Lung (tissue), 12 donors: ENCODE data around the gene IMPACT. TPM values are rescaled to one million over a fixed set of nuclear protein-coding genes. Genes with fewer than 3 reads are reported as not detected.

Experiments used
- ATAC-seq: fragments of 200-7000 bp; cut with Tn5 transposase; one replicate; pipeline ENCODE4 v1.9.1; 2020; ENCODE audit warnings: moderate number of reproducible peaks; ENCODE audit not compliant: insufficient read depth, low FRiP score
- DNase-seq, 3 donors: peaks; one replicate each; pipeline ENCODE4 v3.0.0-alpha.2; 2013 to 2017
- H3K27ac ChIP-seq, 2 donors: one replicate each; pipeline ENCODE4 v1.5.1; 2013; ENCODE audit warnings: mild to moderate bottlenecking in 2 of 2, moderate library complexity in 2 of 2, control low read depth in 1 of 2, inconsistent platforms in 1 of 2, low read depth in 1 of 2, low read length in 1 of 2
- H3K27me3 ChIP-seq, 3 donors: one replicate each; pipeline ENCODE4 v1.5.1; 2013; ENCODE audit warnings: low read length in 2 of 3; ENCODE audit not compliant: control insufficient read depth in 3 of 3, insufficient read depth in 3 of 3
- H3K36me3 ChIP-seq, 4 donors: one replicate each; pipeline ENCODE4 v1.5.1; 2013; ENCODE audit warnings: low read length in 4 of 4, mild to moderate bottlenecking in 1 of 4, moderate library complexity in 1 of 4; ENCODE audit not compliant: control insufficient read depth in 4 of 4, insufficient read depth in 4 of 4
- H3K4me1 ChIP-seq, 5 donors: one replicate each; pipeline ENCODE4 v1.5.1; 2013; ENCODE audit warnings: low read length in 5 of 5, mild to moderate bottlenecking in 2 of 5, moderate library complexity in 1 of 5; ENCODE audit not compliant: control insufficient read depth in 5 of 5, insufficient read depth in 5 of 5
- H3K4me3 ChIP-seq: one replicate; pipeline ENCODE4 v1.5.1; 2013; ENCODE audit warnings: mild to moderate bottlenecking, control low read depth, moderate library complexity
- H3K9ac ChIP-seq, 2 donors: one replicate each; pipeline ENCODE4 v1.5.1; 2013; ENCODE audit warnings: low read length in 2 of 2, control low read depth in 1 of 2; ENCODE audit not compliant: insufficient read depth in 1 of 2
- H3K9me3 ChIP-seq, 4 donors: one replicate each; pipeline ENCODE4 v1.5.1; 2013; ENCODE audit warnings: low read length in 3 of 4, mild to moderate bottlenecking in 1 of 4, moderate library complexity in 1 of 4; ENCODE audit not compliant: control insufficient read depth in 4 of 4, insufficient read depth in 3 of 4
- WGBS, 2 donors: extraction: QIAGEN DNeasy Blood & Tissue Kit; methylation state at CpG; one replicate each; pipeline ENCODE4 v1.1.7; 2013; 5-methylcytosine and 5-hydroxymethylcytosine counted together
- polyA plus RNA-seq, 2 donors: library from polyadenylated mRNA; stranded (reverse); fragments of 200-250 nt; gene quantifications; one replicate each; pipeline ENCODE4 v1.2.1, GENCODE V29; 2013
- total RNA-seq, 2 donors: library from RNA; depleted of rRNA in 1 of 2; stranded (reverse); fragments of >200 nt in 1 of 2; gene quantifications; one replicate each; pipeline ENCODE4 v1.2.1, GENCODE V29; 2014 to 2021
- TF ChIP-seq, protein P1 (sequence below): IDR thresholded peaks from 2 replicates; pipeline ENCODE4 v1.5.1; 2012; ENCODE audit warnings: mild to moderate bottlenecking; ENCODE audit errors: control extremely low read depth, extremely low read depth
- donor health status: control.
- donor health status: control.
- donor health status: Bipolar disorder and iron deficiency.
- donor health status: healthy.
- donor health status: DM: yes; HTN: yes; CAD: no.

The IMPACT gene
- total and polyA plus RNA-seq, 4 donors = 12.0 to 29.6 (median 25.0) TPM

DNA sequence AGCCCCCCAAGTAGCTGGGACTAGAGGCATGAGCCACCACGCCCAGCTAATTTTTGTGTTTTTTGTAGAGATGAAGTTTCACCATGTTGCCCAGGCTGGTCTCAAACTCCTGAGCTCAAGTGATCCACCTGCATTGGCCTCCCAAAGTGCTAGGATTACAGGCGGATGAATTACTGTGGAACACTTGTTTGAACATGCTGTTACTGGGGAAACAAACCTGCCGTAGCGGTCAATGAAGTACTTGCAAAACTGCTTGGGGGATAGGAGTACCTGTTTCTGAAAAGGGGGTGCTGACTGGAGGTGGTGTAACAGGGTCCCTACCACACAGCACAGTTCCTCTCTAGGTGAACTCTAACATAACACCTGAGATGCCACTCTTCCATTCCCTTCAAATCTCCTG, 5.9 kb upstream of the IMPACT start:
- 85 to 91% methylated on average over 4 of the region's 4 CpGs for WGBS, 2 donors
- no peak overlapping the region for H3K27ac ChIP-seq
- no peaks in the 10 kb centered on the region for H3K4me1 ChIP-seq
- H3K36me3 ChIP-seq = no peaks in the 10 kb centered on the region
- H3K9ac ChIP-seq = no peak overlapping the region
- no peak overlapping the region for H3K4me3 ChIP-seq
- DNase-seq = no peak
- peaks cover 0 to 15% (median 15%) of the 10 kb centered on the region in 3 donors for H3K27me3 ChIP-seq
- TF ChIP-seq, protein P1, sequence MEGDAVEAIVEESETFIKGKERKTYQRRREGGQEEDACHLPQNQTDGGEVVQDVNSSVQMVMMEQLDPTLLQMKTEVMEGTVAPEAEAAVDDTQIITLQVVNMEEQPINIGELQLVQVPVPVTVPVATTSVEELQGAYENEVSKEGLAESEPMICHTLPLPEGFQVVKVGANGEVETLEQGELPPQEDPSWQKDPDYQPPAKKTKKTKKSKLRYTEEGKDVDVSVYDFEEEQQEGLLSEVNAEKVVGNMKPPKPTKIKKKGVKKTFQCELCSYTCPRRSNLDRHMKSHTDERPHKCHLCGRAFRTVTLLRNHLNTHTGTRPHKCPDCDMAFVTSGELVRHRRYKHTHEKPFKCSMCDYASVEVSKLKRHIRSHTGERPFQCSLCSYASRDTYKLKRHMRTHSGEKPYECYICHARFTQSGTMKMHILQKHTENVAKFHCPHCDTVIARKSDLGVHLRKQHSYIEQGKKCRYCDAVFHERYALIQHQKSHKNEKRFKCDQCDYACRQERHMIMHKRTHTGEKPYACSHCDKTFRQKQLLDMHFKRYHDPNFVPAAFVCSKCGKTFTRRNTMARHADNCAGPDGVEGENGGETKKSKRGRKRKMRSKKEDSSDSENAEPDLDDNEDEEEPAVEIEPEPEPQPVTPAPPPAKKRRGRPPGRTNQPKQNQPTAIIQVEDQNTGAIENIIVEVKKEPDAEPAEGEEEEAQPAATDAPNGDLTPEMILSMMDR = no peak
- no peak for ATAC-seq
- peaks cover 0 to 6% (median 0%) of the 10 kb centered on the region in 4 donors for H3K9me3 ChIP-seq

DNA sequence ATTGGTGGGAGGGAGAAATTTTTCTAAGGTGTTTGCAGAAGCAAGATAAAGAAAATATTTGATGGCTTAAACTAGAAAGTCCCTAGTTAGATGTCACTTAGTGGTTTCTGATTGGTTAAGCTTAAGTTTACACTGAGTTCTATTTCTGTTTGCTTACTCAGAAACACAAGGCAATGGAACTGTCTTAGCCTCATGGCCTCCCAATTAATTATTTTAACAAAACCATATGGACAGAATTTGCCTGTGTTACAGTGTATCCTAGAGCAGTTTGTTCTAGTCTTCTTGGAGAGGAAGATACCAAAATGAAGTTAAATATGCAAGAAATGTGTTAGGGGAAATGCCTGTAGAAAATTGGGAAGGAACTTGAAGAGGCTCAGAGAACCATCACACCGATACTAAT, 4.6 kb upstream of the IMPACT start:
- no peak overlapping the region for H3K27ac ChIP-seq
- no peak overlapping the region for H3K9ac ChIP-seq
- H3K27me3 ChIP-seq = peaks cover 0 to 15% (median 15%) of the 10 kb centered on the region in 3 donors
- H3K9me3 ChIP-seq = peaks cover 0 to 4% (median 0%) of the 10 kb centered on the region in 4 donors
- H3K4me1 ChIP-seq = no peaks in the 10 kb centered on the region
- ATAC-seq = no peak
- no peak for DNase-seq
- TF ChIP-seq, protein P1 = no peak
- WGBS, 2 donors = 11 to 43% methylated on average over 1 of the region's 1 CpG
- H3K4me3 ChIP-seq = no peak overlapping the region
- H3K36me3 ChIP-seq = no peaks in the 10 kb centered on the region

DNA sequence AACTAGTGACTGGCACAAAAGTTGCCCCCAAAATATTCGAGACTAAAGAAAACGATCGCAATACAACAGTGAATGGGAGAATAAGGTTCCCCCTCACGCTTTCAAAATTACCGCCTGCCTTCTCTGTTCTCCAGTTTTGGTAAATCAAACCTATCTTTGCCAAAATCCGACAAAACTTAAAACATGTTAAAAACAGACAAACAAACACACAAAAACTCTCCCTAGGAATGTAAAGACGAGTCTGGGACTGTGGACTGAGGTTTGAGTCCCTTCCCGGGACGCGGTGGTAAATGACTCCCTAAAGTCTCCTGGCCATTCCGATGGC, 435 bp upstream of the IMPACT start:
- 42 to 44% methylated on average over 11 of the region's 11 CpGs for WGBS, 2 donors
- H3K27me3 ChIP-seq = peaks cover 0 to 15% (median 15%) of the 10 kb centered on the region in 3 donors
- no peak for ATAC-seq
- H3K4me1 ChIP-seq = peaks cover 0 to 7% (median 5%) of the 10 kb centered on the region in 5 donors
- peak overlapping the region; percentile 92 for H3K4me3 ChIP-seq
- no peak overlapping the region for H3K9ac ChIP-seq
- peaks cover 0 to 4% (median 0%) of the 10 kb centered on the region in 4 donors for H3K9me3 ChIP-seq
- peaks cover 0 to 7% (median 2%) of the 10 kb centered on the region in 4 donors for H3K36me3 ChIP-seq
- TF ChIP-seq, protein P1 = no peak
- peak overlapping the region; percentile 89 to 95 for H3K27ac ChIP-seq
- DNase-seq = no peak

DNA sequence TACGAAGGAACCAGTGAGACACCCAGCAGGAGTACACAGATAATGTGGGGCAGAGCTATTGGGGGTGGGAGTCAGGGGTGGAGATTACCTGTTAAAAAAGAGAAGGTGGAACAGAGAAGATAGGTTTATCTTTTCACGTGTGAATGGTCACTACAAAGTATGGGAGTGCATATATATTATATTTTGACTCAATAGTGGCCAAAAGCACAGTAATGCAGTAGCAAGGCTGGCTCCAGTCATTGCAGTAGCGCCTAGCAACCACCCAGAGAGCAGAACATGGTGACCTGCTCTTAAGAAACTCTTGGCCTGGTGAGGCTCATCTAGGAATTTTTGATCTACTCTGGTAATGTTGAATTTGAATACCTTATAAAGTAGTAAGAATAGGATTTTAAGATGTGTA, 1.0 kb downstream of the IMPACT start:
- Histone ChIP-seq H3K9me3 (peaks cover 0 to under 1% (median 0%) of the 10 kb centered on the region in 4 donors), H3K9ac (no peak overlapping the region), H3K27me3 (peaks cover 0 to 15% (median 12%) of the 10 kb centered on the region in 3 donors), H3K36me3 (peaks cover 1 to 14% (median 7%) of the 10 kb centered on the region in 4 donors), H3K27ac (no peak overlapping the region), H3K4me1 (peaks cover 0 to 7% (median 5%) of the 10 kb centered on the region in 5 donors), H3K4me3 (no peak overlapping the region)
- TF ChIP-seq, protein P1 = no peak
- peak in 2 of 3 donors; percentile 6 to 25 for DNase-seq
- ATAC-seq = no peak
- 60 to 70% methylated on average over 3 of the region's 3 CpGs for WGBS, 2 donors
